BLaER1 treated with 17β-estradiol and CSF1 and Interleukin-3, amounts not matched to agents 10 nM and 100 nM (cell line): Measurements from ENCODE around the gene CD9.

Experiments used
- H3K27ac ChIP-seq, 11 experiments: shearing (Covaris generic); formaldehyde crosslinking; 2 replicates each; pipeline ENCODE4 v1.8.1; 2022
- H3K27me3 ChIP-seq, 11 experiments: shearing (Covaris generic); formaldehyde crosslinking; 2 replicates each; pipeline ENCODE4 v1.8.1; 2022
- H3K36me3 ChIP-seq, 11 experiments: shearing (Covaris generic); formaldehyde crosslinking; 2 replicates each; pipeline ENCODE4 v1.8.1; 2022
- H3K4me1 ChIP-seq, 10 experiments: shearing (Covaris generic); formaldehyde crosslinking; 2 replicates each; pipeline ENCODE4 v1.8.1; 2022
- H3K4me2 ChIP-seq, 11 experiments: shearing (Covaris generic); formaldehyde crosslinking; 2 replicates each; pipeline ENCODE4 v1.8.1; 2022
- H3K4me3 ChIP-seq, 10 experiments: shearing (Covaris generic); formaldehyde crosslinking; 2 replicates each; pipeline ENCODE4 v1.8.1; 2022
- H3K9ac ChIP-seq, 11 experiments: shearing (Covaris generic); formaldehyde crosslinking; 2 replicates each; pipeline ENCODE4 v1.8.1; 2022
- H3K9me3 ChIP-seq, 11 experiments: shearing (Covaris generic); formaldehyde crosslinking; replicated peaks in 1 of 11; 2 replicates each; pipeline ENCODE4 v1.8.1; 2022
- H4K20me1 ChIP-seq, 11 experiments: shearing (Covaris generic); formaldehyde crosslinking; 2 replicates each; pipeline ENCODE4 v1.8.1; 2022
- Cebpa-rat ChIP-seq, 11 experiments: shearing (Covaris generic); IDR thresholded peaks; 2 replicates each; pipeline ENCODE4 v1.8.1; 2022

CD9 gene

DNA sequence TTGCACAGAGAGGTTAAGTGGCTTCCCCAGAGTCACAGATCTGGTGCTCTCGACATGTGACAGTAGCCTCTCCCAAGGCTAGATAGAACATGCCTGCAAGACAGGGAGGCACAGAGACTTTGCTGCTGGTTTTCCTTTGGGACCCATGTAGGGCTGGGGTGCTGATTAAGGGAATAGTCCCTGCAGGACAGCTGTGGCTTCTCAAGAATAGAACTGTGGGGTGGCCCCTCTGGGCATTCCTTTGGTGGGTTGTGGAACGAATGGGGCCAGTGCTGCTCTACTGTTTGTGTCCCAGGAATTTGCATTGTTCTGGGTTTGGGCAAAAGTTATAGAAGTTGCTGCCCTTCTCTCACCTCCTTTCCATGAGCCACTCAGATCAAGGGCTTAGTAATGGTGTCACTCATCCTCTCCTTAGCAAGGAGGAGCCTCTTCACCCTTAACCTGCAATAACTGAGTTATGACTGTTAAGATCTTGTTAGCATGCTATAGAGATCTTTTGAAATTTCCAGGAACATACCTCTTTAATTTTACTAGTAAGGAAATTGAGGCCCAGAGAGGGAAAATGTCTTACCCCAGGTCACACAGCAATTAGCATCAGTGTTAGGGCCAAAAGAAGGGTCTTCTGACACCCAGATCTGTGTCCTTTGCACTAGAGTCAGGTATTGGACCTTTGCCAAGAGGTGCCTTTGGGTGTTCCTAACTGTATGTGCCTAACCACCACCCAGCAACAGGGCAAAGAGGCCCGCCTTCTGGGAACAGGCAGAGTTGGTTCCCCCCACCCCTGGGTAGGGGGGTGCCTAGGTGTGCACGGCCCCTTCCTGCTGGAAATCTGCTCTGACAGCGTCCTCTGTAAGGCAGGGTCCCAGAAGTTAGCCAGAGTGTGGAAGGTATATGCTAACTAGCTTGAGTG lies 31.4 kb downstream of the CD9 start:
- peak overlapping the region in 9 of 10 experiments; percentile 5 to 49 (median 14); a peak in 11 of 20 replicates for H3K4me3 ChIP-seq

DNA sequence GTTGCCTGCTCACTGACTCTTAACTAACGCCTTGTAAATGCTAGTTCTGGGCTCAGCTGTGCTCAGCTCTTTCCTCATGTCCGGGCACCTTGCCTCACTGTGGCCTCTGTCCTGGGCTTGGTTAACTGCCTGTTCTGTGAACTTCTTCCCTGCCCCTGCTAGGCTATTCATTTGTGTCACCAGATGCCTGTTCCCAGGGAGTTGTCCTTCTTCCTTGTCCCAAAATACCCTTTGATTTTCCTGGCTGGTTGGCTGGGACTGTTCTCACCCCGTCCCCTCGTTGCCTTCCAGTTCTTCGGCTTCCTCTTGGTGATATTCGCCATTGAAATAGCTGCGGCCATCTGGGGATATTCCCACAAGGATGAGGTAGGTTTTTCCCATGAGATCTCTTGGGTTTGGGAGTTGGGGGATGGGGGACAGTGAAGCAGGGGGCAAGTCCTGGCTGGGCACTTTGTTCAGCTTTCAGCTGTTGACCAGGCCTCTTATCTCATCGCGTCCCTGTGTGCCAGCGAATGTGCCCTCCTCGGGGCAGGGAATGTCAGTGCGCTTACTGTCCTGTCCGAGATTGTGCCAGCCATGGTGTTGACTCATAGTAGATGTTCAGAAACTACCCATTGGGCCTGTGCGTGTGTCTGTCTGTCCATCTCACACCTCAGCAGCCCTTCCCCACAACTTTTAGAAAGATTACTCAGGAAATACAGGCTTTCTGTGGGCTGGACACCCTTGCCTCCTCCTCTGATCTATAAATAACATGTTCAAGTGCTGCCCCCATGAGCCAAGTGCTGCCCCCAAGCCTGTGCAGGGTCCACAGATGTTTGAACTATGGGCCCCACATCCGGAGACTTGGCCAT lies 33.1 kb downstream of the CD9 start:
- H3K36me3 ChIP-seq: peaks cover 66 to 97% (median 87%) of the 10 kb centered on the region in 11 experiments
- H3K9ac ChIP-seq: peak overlapping the region; percentile 44 to 90 (median 84); a peak in 19 of 22 replicates
- peak overlapping the region in 10 of 11 experiments; percentile 83 to 99 (median 95); a peak in 20 of 22 replicates for H3K27ac ChIP-seq
- 0 out of 22 replicates have a peak, but pooled peaks of 2 of the 11 experiments have one; percentile 16 to 20 for TF ChIP-seq Cebpa-rat (IDR thresholded peaks at IDR 0.05)
- peaks cover 70 to 95% (median 84%) of the 10 kb centered on the region in 10 experiments for H3K4me1 ChIP-seq
- peaks cover 0 to 100% (median 12%) of the 10 kb centered on the region in 11 experiments; a peak in 9 of 22 replicates for H4K20me1 ChIP-seq
- H3K9me3 ChIP-seq: no peaks in the 10 kb centered on the region
- H3K27me3 ChIP-seq: no peaks in the 10 kb centered on the region
- peak overlapping the region in 3 of 10 experiments; percentile 2 to 16 (median 4); a peak in 2 of 20 replicates for H3K4me3 ChIP-seq
- peak overlapping the region; percentile 86 to 100 (median 99) for H3K4me2 ChIP-seq

More for the DNA sequence above, 31.4 kb downstream of the CD9 start:
- Histone ChIP-seq H3K4me2 (peak overlapping the region; percentile 86 to 100 (median 99)), H4K20me1 (peaks cover 0 to 100% (median 12%) of the 10 kb centered on the region in 11 experiments; a peak in 9 of 22 replicates), H3K27ac (peak overlapping the region in 10 of 11 experiments; percentile 83 to 99 (median 95); a peak in 21 of 22 replicates), H3K9me3 (no peaks in the 10 kb centered on the region), H3K4me1 (peaks cover 87 to 100% (median 100%) of the 10 kb centered on the region in 10 experiments), H3K36me3 (peaks cover 67 to 97% (median 87%) of the 10 kb centered on the region in 11 experiments), H3K27me3 (no peaks in the 10 kb centered on the region), H3K9ac (peak overlapping the region; percentile 44 to 90 (median 84); a peak in 21 of 22 replicates)
- TF ChIP-seq Cebpa-rat (IDR thresholded peaks at IDR 0.05): no peak

DNA sequence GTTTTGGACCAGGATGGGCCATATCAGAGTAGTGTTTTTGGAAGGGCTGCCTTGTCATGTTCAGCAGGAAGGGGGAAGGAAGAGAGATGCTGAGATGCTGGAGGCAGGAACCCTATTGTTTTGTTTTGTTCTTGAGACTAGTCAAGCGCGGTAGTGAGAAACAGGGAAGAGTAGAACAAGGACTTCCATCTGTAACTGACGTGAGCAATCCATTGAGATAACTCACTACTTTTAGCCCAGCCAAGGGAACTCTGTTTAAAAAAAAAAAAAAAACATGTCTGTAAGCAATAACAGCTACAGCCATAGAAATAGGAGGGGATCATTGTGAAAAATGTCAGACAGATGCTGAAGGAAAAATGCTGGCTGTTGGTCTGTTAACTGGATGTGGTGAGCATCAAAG lies 34.0 kb downstream of the CD9 start:
- Histone ChIP-seq H3K27ac (peak overlapping the region in 10 of 11 experiments; percentile 83 to 99 (median 95); a peak in 19 of 22 replicates), H3K4me1 (peaks cover 61 to 86% (median 75%) of the 10 kb centered on the region in 10 experiments), H3K9ac (peak overlapping the region in 10 of 11 experiments; percentile 28 to 90 (median 84); a peak in 16 of 22 replicates), H3K27me3 (no peaks in the 10 kb centered on the region), H3K9me3 (no peaks in the 10 kb centered on the region), H3K36me3 (peaks cover 69 to 97% (median 87%) of the 10 kb centered on the region in 11 experiments), H4K20me1 (peaks cover 0 to 100% (median 12%) of the 10 kb centered on the region in 11 experiments; a peak in 9 of 22 replicates), H3K4me2 (peak overlapping the region; percentile 86 to 100 (median 99)), H3K4me3 (peak overlapping the region in 1 of 10 experiments; percentile 2; a peak in 1 of 20 replicates)
- TF ChIP-seq Cebpa-rat (IDR thresholded peaks at IDR 0.05): no peak

DNA sequence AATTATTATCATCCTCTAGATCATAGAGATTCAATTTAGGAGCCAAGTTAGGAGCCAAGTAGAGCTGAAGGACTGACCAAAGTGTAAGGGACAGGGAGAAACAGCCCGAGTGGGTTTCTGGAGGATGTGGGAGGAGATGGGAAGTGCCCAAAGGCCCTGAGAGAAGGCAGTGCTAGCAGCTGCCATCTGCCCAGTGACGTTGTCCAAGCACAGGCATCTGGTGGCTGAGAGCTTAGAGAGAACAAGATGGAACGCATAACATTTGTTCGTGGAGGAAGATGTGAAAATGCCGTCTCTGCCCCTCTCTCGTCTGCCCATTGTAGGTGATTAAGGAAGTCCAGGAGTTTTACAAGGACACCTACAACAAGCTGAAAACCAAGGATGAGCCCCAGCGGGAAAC lies 34.7 kb downstream of the CD9 start:
- H3K36me3 ChIP-seq: peaks cover 72 to 97% (median 90%) of the 10 kb centered on the region in 11 experiments

DNA sequence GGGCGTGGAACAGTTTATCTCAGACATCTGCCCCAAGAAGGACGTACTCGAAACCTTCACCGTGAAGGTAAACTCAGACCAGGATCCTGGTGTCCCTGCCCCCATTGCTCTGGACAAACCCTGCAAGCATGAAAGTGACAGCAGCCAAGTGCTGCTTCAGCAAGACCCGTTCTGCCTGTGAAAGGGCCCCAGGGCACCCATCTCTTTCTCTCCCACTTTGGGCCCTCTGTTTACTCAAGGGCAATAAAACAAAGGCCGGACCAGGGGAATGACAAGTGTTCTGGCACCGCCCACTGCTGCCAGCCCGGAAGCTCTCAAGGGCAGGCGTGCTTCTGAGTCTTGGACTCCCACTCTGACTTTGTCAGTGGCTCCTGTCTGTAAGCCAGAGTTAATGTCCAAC lies 35.3 kb downstream of the CD9 start:
- no peak overlapping the region for H3K4me3 ChIP-seq
- H3K9me3 ChIP-seq: no peaks in the 10 kb centered on the region
- no peaks in the 10 kb centered on the region for H3K27me3 ChIP-seq
- H4K20me1 ChIP-seq: peaks cover 0 to 98% (median 12%) of the 10 kb centered on the region in 11 experiments; a peak in 9 of 22 replicates
- no peak for TF ChIP-seq Cebpa-rat (IDR thresholded peaks at IDR 0.05)
- H3K9ac ChIP-seq: peak overlapping the region in 4 of 11 experiments; percentile 4 to 47 (median 28); a peak in 5 of 22 replicates
- H3K4me2 ChIP-seq: peak overlapping the region in 9 of 11 experiments; percentile 86 to 100 (median 99); a peak in 18 of 22 replicates
- H3K36me3 ChIP-seq: peaks cover 78 to 97% (median 96%) of the 10 kb centered on the region in 11 experiments
- H3K27ac ChIP-seq: peak overlapping the region in 7 of 11 experiments; percentile 93 to 99 (median 95); a peak in 13 of 22 replicates
- peaks cover 51 to 76% (median 63%) of the 10 kb centered on the region in 10 experiments for H3K4me1 ChIP-seq

More for the DNA sequence above, 34.7 kb downstream of the CD9 start:
- H3K27ac ChIP-seq: peak overlapping the region in 9 of 11 experiments; percentile 91 to 99 (median 95); a peak in 14 of 22 replicates
- no peak for TF ChIP-seq Cebpa-rat (IDR thresholded peaks at IDR 0.05)
- H3K4me3 ChIP-seq: no peak overlapping the region
- H3K9me3 ChIP-seq: no peaks in the 10 kb centered on the region
- peak overlapping the region in 9 of 11 experiments; percentile 86 to 100 (median 99); a peak in 18 of 22 replicates for H3K4me2 ChIP-seq
- H3K27me3 ChIP-seq: no peaks in the 10 kb centered on the region
- peaks cover 0 to 100% (median 12%) of the 10 kb centered on the region in 11 experiments; a peak in 9 of 22 replicates for H4K20me1 ChIP-seq
- H3K4me1 ChIP-seq: peaks cover 56 to 79% (median 69%) of the 10 kb centered on the region in 10 experiments
- peak overlapping the region in 7 of 11 experiments; percentile 4 to 90 (median 25); a peak in 8 of 22 replicates for H3K9ac ChIP-seq

DNA sequence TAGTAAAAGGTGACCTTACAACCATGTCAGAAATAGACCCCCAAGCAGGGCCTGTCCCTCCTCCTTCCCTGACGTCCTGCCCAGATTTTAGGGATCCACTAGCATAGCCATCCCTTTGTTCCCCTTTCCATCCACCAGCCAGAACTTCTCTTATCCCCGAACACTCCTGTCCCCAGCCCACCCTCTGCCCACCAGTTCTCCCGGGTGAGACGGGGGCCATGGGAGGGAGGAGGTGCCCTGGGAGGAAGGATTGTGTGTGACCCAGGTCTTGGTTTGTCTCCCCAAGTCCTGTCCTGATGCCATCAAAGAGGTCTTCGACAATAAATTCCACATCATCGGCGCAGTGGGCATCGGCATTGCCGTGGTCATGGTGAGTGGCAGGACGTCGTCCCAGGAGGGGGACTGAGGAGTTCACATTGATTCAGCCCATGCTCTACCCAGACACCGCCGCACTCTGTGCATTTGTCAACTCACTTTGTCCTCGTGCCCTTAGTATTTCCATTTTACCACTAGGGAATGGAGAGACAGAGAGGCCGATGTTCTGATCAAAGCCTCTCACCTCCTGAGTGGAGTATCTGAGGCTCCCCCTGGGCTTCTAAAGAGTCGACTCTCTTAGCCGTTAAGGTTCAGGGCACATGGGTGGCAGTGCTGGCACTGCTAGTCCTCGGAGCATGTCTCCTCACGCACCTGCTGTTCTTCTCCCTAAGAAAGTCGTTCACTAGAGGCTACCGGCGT lies 35.9 kb downstream of the CD9 start:
- TF ChIP-seq Cebpa-rat (IDR thresholded peaks at IDR 0.05): no peak
- peak overlapping the region in 8 of 11 experiments; percentile 86 to 100 (median 99); a peak in 15 of 22 replicates for H3K4me2 ChIP-seq
- H3K27me3 ChIP-seq: no peaks in the 10 kb centered on the region
- H3K4me1 ChIP-seq: peaks cover 45 to 72% (median 57%) of the 10 kb centered on the region in 10 experiments
- H3K27ac ChIP-seq: peak overlapping the region in 8 of 11 experiments; percentile 29 to 99 (median 95); a peak in 15 of 22 replicates
- peaks cover 0 to 92% (median 10%) of the 10 kb centered on the region in 11 experiments; a peak in 9 of 22 replicates for H4K20me1 ChIP-seq
- no peak overlapping the region for H3K4me3 ChIP-seq
- no peaks in the 10 kb centered on the region for H3K9me3 ChIP-seq
- peak overlapping the region in 5 of 11 experiments; percentile 4 to 47 (median 20); a peak in 6 of 22 replicates for H3K9ac ChIP-seq
- H3K36me3 ChIP-seq: peaks cover 83 to 100% (median 97%) of the 10 kb centered on the region in 11 experiments

DNA sequence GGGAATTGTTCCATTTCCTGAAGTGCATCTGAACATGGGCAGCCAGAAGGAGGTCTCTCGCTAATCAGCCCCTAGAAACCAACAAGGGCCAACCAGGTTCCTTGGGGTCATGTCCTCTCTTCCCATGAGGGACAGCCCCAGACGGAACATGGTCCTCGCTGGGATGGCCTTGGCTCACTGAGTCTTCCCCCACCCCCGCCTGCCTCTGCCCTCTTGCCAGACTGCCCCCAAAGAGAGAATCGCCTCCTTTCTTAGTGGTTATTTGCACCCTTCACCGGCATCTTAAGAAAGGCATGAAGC lies 36.4 kb downstream of the CD9 start:
- peaks cover 40 to 72% (median 54%) of the 10 kb centered on the region in 10 experiments for H3K4me1 ChIP-seq
- H4K20me1 ChIP-seq: peaks cover 0 to 87% (median 5%) of the 10 kb centered on the region in 11 experiments; a peak in 9 of 22 replicates
- no peak overlapping the region for H3K4me3 ChIP-seq
- H3K9me3 ChIP-seq: no peaks in the 10 kb centered on the region
- no peaks in the 10 kb centered on the region for H3K27me3 ChIP-seq
- H3K27ac ChIP-seq: peak overlapping the region in 8 of 11 experiments; percentile 24 to 99 (median 94); a peak in 11 of 22 replicates
- H3K36me3 ChIP-seq: peaks cover 86 to 100% (median 95%) of the 10 kb centered on the region in 11 experiments
- TF ChIP-seq Cebpa-rat (IDR thresholded peaks at IDR 0.05): no peak
- peak overlapping the region in 6 of 11 experiments; percentile 10 to 100 (median 98); a peak in 7 of 22 replicates for H3K4me2 ChIP-seq
- 0 out of 22 replicates have a peak overlapping the region, but pooled peaks of 2 of the 11 experiments have one; percentile 7 to 13 for H3K9ac ChIP-seq
